ENCODE data around the gene POLR1H.

Gene POLR1H

GRCh38 chr6:30096829-30097228, 35.8 kb downstream of the POLR1H start:
- DNase-seq (ENCODE audit: low spot score) = no peak

GRCh38 chr6:30097902-30098768, 37.1 kb downstream of the POLR1H start:
- DNase-seq (ENCODE audit: low spot score) = no peak

- DNase-seq (ENCODE audit: low spot score) = no peak
These were observed 39.1 kb downstream of the POLR1H start for GRCh38 chr6:30100154-30100553.

GRCh38 chr6:30100585-30101443, 39.7 kb downstream of the POLR1H start:
- DNase-seq (ENCODE audit: low spot score) = no peak

GRCh38 chr6:30101444-30102413, 40.7 kb downstream of the POLR1H start:
- peak; percentile 45 for DNase-seq (ENCODE audit: low spot score)

- DNase-seq (ENCODE audit: low spot score) = no peak
These were observed 41.4 kb downstream of the POLR1H start for GRCh38 chr6:30102414-30102969.

- DNase-seq (ENCODE audit: low spot score) = peak; percentile 83
These were observed 42.2 kb downstream of the POLR1H start for GRCh38 chr6:30102970-30103871.

GRCh38 chr6:30103872-30104179, 42.8 kb downstream of the POLR1H start:
- no peak for DNase-seq (ENCODE audit: low spot score)

- DNase-seq (ENCODE audit: low spot score) = no peak
These were observed 43.6 kb downstream of the POLR1H start for GRCh38 chr6:30104661-30105060.

- no peak for DNase-seq (ENCODE audit: low spot score)
These were observed 50.3 kb downstream of the POLR1H start for GRCh38 chr6:30111266-30111856.

GRCh38 chr6:30112402-30112994, 51.4 kb downstream of the POLR1H start:
- no peak for DNase-seq (ENCODE audit: low spot score)

GRCh38 chr6:30113003-30113759, 52.1 kb downstream of the POLR1H start, which contains the start of gene TRIM31:
Gene TRIM31 (minus strand): TSS chr6:30113090. CDS start chr6:30112805, 285 bp downstream.
- DNase-seq (ENCODE audit: low spot score) = no peak

- DNase-seq (ENCODE audit: low spot score) = no peak
These were observed 52.8 kb downstream of the POLR1H start for GRCh38 chr6:30113841-30114240.
